Mucosa of rectum (tissue), 2 donors: Measurements from ENCODE around the gene KPNB1.

Source experiments
- H3K27ac ChIP-seq, 2 donors: one replicate each; pipeline ENCODE4 v1.7.0; 2013; ENCODE audit warnings: inconsistent platforms in 2 of 2, low read depth in 2 of 2, low read length in 2 of 2
- H3K27me3 ChIP-seq, 2 donors: one replicate each; pipeline ENCODE4 v1.7.0; 2013; ENCODE audit warnings: low read length in 2 of 2; ENCODE audit not compliant: control insufficient read depth in 2 of 2, insufficient read depth in 2 of 2
- H3K36me3 ChIP-seq, 2 donors: one replicate each; pipeline ENCODE4 v1.7.0; 2013; ENCODE audit warnings: low read length in 2 of 2; ENCODE audit not compliant: control insufficient read depth in 2 of 2, insufficient read depth in 2 of 2
- H3K4me1 ChIP-seq, 2 donors: one replicate each; pipeline ENCODE4 v1.7.0; 2013; ENCODE audit warnings: low read length in 2 of 2, mild to moderate bottlenecking in 1 of 2; ENCODE audit not compliant: control insufficient read depth in 2 of 2, insufficient read depth in 2 of 2
- H3K4me3 ChIP-seq, 2 donors: one replicate each; pipeline ENCODE4 v1.7.0; 2013; ENCODE audit warnings: low read length in 2 of 2
- H3K9ac ChIP-seq, 2 donors: one replicate each; pipeline ENCODE4 v1.7.0; 2013; ENCODE audit warnings: low read length in 2 of 2, low read depth in 1 of 2, mild to moderate bottlenecking in 1 of 2
- H3K9me3 ChIP-seq, 2 donors: one replicate each; pipeline ENCODE4 v1.7.0; 2013; ENCODE audit warnings: low read length in 2 of 2; ENCODE audit not compliant: control insufficient read depth in 2 of 2
- donor health status: healthy.
- donor health status: Normal muscosa, but diverticular disease.

The KPNB1 gene

GRCh38 chr17:47729476-47729875 lies 79.8 kb downstream of the KPNB1 start:
- H3K27me3 ChIP-seq: peaks cover 24 to 25% of the 10 kb centered on the region in 2 donors

DNA sequence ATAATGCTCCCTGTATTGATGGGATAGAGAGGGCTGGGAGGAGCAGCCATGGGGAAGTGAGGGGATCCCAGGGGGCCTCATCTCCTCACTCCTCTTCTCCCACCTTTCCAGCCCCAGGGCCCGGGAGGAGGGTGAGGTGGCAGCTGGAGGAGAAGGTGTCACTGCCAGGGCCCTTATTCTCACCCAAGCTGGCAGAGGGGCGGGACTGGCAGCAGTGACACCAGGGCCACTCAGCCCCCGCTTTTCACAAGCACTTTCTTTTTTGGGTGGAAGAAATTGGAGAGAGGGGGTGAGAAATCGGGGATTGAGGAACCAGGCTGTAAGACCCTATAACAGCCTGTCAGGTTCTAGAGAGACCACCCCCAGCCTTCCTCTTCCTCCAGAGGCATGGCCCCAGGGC lies 81.0 kb downstream of the KPNB1 start:
- H3K4me3 ChIP-seq: no peak overlapping the region
- no peak overlapping the region for H3K9ac ChIP-seq
- no peak overlapping the region for H3K27ac ChIP-seq
- peaks cover 29 to 37% of the 10 kb centered on the region in 2 donors for H3K27me3 ChIP-seq
- peaks cover 0 to 3% of the 10 kb centered on the region in 2 donors for H3K4me1 ChIP-seq
- no peaks in the 10 kb centered on the region for H3K9me3 ChIP-seq
- no peaks in the 10 kb centered on the region for H3K36me3 ChIP-seq

More at GRCh38 chr17:47729476-47729875, 79.8 kb downstream of the KPNB1 start:
- no peaks in the 10 kb centered on the region for H3K9me3 ChIP-seq
- H3K4me1 ChIP-seq: peaks cover 0 to 3% of the 10 kb centered on the region in 2 donors
- H3K9ac ChIP-seq: no peak overlapping the region
- H3K36me3 ChIP-seq: no peaks in the 10 kb centered on the region
- H3K27ac ChIP-seq: no peak overlapping the region
- no peak overlapping the region for H3K4me3 ChIP-seq

GRCh38 chr17:47731396-47731795 lies 81.7 kb downstream of the KPNB1 start:
- Histone ChIP-seq H3K9me3 (no peaks in the 10 kb centered on the region), H3K27ac (no peak overlapping the region), H3K27me3 (peaks cover 29 to 38% of the 10 kb centered on the region in 2 donors)

DNA sequence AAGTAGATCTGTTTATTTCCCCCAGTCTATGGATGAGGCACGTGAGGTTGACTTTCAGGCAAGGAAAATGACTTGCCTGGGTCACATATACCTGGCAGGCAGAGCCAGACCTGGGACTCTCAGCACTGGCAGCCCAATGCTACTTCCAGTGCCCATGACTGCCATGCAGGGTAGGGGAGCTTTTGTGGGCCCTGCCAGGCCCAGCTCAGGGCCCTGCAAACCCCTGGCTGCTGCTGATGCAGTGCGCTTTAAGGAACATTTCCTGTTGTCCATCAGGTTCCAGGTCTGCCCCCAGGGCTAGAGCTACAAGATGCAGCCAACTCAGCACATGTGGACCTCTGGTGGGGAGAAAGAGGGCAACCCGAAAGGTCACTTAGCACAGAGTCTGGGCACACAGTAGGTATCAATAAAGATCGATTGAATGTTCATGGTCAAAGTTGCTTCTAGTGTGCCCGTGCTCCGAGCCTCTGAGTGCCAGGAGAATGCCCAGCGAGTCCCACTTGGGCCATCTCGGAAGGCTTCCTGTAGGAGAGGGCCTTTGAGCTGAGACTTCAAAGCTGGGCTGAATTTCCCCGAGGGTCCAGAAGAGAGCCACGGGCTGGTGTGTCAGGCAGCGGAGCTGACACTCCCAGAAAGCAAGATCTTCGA lies 82.8 kb downstream of the KPNB1 start:
- peaks cover 29 to 44% of the 10 kb centered on the region in 2 donors for H3K27me3 ChIP-seq
- peaks cover 0 to 3% of the 10 kb centered on the region in 2 donors for H3K4me1 ChIP-seq
- no peak overlapping the region for H3K9ac ChIP-seq
- no peak overlapping the region for H3K4me3 ChIP-seq
- H3K27ac ChIP-seq: no peak overlapping the region
- no peaks in the 10 kb centered on the region for H3K36me3 ChIP-seq
- H3K9me3 ChIP-seq: no peaks in the 10 kb centered on the region

More at GRCh38 chr17:47731396-47731795, 81.7 kb downstream of the KPNB1 start:
- H3K4me3 ChIP-seq: no peak overlapping the region
- no peak overlapping the region for H3K9ac ChIP-seq
- peaks cover 0 to 3% of the 10 kb centered on the region in 2 donors for H3K4me1 ChIP-seq
- H3K36me3 ChIP-seq: no peaks in the 10 kb centered on the region

- Histone ChIP-seq H3K27me3 (peaks cover 29 to 44% of the 10 kb centered on the region in 2 donors), H3K36me3 (no peaks in the 10 kb centered on the region), H3K4me1 (peaks cover 0 to 3% of the 10 kb centered on the region in 2 donors), H3K9me3 (no peaks in the 10 kb centered on the region), H3K4me3 (peak within 1 kb of the TSS; percentile 35 to 64), H3K9ac (peak within 1 kb of the TSS; percentile 16 to 32), H3K27ac (no peak within 1 kb of the TSS)
Measured at GRCh38 chr17:47733047-47733673, 83.4 kb downstream of the KPNB1 start, which contains the start of gene TBX21. Gene TBX21, plus strand, starts transcription at chr17:47733236. Its CDS starts 219 bp downstream, at chr17:47733455.

DNA sequence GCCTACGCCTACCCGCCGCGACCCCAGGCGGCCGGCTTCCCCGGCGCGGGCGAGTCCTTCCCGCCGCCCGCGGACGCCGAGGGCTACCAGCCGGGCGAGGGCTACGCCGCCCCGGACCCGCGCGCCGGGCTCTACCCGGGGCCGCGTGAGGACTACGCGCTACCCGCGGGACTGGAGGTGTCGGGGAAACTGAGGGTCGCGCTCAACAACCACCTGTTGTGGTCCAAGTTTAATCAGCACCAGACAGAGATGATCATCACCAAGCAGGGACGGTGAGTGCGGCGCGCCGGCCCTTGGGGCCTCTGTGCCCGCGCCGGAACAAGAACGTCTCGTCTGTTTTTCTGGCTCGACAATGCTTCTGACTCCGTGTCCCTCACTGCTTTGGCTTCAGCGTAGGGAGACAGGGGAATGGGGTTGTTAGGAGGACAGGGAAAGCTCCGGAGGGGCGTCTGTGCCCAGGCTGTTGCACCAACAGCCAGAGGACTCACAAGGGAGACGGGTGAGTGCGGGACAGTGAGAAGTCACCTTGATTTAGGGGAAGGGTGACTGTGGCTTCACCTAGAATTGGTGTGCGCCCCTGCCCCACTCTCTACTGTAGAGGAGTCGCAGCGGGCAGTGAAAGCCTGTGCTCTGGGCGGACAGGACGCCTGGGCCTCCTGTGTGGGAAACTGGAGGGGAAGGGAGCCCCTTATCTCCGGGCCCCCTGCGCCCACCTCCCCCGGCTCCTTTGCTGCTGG lies 84.1 kb downstream of the KPNB1 start:
- peaks cover 29 to 44% of the 10 kb centered on the region in 2 donors for H3K27me3 ChIP-seq
- no peaks in the 10 kb centered on the region for H3K36me3 ChIP-seq
- no peaks in the 10 kb centered on the region for H3K9me3 ChIP-seq
- H3K27ac ChIP-seq: no peak overlapping the region
- peak overlapping the region; percentile 16 to 32 for H3K9ac ChIP-seq
- peak overlapping the region; percentile 35 to 64 for H3K4me3 ChIP-seq
- H3K4me1 ChIP-seq: peaks cover 0 to 3% of the 10 kb centered on the region in 2 donors

GRCh38 chr17:47735139-47735464 lies 85.4 kb downstream of the KPNB1 start:
- peaks cover 29 to 44% of the 10 kb centered on the region in 2 donors for H3K27me3 ChIP-seq
- H3K9ac ChIP-seq: peak overlapping the region in 1 of 2 donors; percentile 32
- peak overlapping the region in 1 of 2 donors; percentile 64 for H3K4me3 ChIP-seq
- H3K36me3 ChIP-seq: no peaks in the 10 kb centered on the region
- peak overlapping the region in 1 of 2 donors; percentile 34 for H3K27ac ChIP-seq
- H3K4me1 ChIP-seq: peaks cover 0 to 3% of the 10 kb centered on the region in 2 donors
- H3K9me3 ChIP-seq: no peaks in the 10 kb centered on the region
